ENCODE measurements around the gene LRRC8C.
"Not testable (repeated sequence)": the region's sequence is repeated elsewhere in the genome, so short reads cannot be mapped to it uniquely, and the experiment has no call there.

The LRRC8C gene

GRCh38 chr1:89689234-89689633 is 56.3 kb downstream of the LRRC8C start:
- no peak for DNase-seq
- peaks cover 95% of the 10 kb centered on the region for H3K36me3 Mint-ChIP-seq (ENCODE audit: low read depth)
- H3K4me3 Mint-ChIP-seq, result no peak overlapping the region
- H3K27me3 Mint-ChIP-seq, result no peaks in the 10 kb centered on the region
- peaks cover 4% of the 10 kb centered on the region for H3K9me3 Mint-ChIP-seq
- H3K27ac Mint-ChIP-seq, result peak overlapping the region; percentile 88
- peaks cover 91% of the 10 kb centered on the region for H3K4me1 Mint-ChIP-seq (ENCODE audit: low read depth)

DNA sequence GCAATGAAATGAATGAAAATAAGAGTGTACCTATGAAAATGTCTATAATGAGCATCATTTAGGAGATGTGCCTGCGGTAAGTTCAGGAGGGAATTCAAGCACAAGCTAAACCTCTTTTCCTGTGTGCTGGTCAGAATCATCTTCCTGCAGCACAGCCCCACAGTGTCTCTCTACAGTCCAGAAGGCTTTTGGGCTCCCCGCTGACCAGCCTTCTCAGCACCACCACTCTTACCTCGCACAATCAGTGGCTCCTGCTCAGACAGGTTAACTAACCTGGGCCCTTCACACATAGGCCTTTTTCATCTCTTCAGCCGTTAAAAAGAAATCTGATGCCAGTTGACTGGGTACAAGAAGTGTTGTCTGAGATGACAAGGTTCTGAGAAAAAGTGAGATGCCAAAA is 57.7 kb downstream of the LRRC8C start:
- Mint-ChIP-seq H3K9me3 (peaks cover 4% of the 10 kb centered on the region), H3K27me3 (no peaks in the 10 kb centered on the region), H3K27ac (peak overlapping the region; percentile 88), H3K36me3 (ENCODE audit: low read depth) (peaks cover 98% of the 10 kb centered on the region), H3K4me1 (ENCODE audit: low read depth) (peaks cover 91% of the 10 kb centered on the region), H3K4me3 (no peak overlapping the region)
- DNase-seq, result no peak

- H3K27ac Mint-ChIP-seq, result peak overlapping the region; percentile 76
- peaks cover 90% of the 10 kb centered on the region for H3K4me1 Mint-ChIP-seq (ENCODE audit: low read depth)
- DNase-seq, result no peak
- H3K9me3 Mint-ChIP-seq, result no peaks in the 10 kb centered on the region
- H3K4me3 Mint-ChIP-seq, result no peak overlapping the region
- H3K36me3 Mint-ChIP-seq (ENCODE audit: low read depth), result peaks cover 97% of the 10 kb centered on the region
- no peaks in the 10 kb centered on the region for H3K27me3 Mint-ChIP-seq
Measured at GRCh38 chr1:89692601-89693521, 59.9 kb downstream of the LRRC8C start.

DNA sequence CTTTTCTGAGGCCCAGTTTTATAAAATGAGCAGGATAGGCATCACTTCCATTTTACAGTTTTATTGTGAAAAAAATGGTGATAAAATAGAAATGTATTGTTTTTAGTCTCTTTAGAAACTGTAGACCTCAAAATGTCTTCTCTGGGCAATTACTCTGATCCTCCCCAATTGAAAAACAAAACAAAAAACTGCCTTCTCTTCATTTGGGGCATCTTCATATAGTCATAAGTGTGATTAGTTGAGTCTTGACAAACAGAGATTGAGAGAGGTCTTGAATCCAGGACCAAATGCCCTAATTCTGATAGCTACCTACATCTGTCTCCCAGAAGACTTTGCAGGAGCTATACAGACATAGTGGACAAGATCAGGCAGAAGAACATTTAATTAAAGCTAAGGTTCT is 62.9 kb downstream of the LRRC8C start:
- Mint-ChIP-seq H3K27me3 (no peaks in the 10 kb centered on the region), H3K4me1 (ENCODE audit: low read depth) (peaks cover 94% of the 10 kb centered on the region), H3K4me3 (no peak overlapping the region), H3K36me3 (ENCODE audit: low read depth) (peaks cover 97% of the 10 kb centered on the region), H3K27ac (peak overlapping the region; percentile 47), H3K9me3 (no peaks in the 10 kb centered on the region)
- DNase-seq, result no peak

DNA sequence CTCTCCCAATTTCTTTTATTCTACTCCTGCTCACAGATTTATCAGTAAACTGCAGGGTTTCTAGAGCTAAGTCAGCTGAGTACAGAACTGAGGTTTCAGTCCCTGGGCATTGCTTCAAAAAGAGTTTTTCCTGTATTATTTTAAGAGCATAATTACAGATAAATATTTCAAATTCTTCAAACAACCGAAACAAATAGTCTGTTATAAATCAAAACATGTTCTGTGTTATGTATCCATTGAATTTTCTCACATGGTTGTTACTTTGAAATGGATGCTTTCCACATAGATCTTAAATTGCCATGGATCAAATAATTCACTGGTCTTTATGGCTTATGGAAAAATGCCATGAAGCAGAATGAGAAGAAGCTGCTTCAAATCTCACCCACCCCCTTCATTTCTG is 64.5 kb downstream of the LRRC8C start:
- Mint-ChIP-seq H3K27ac (peak overlapping the region; percentile 90), H3K36me3 (ENCODE audit: low read depth) (peaks cover 98% of the 10 kb centered on the region), H3K9me3 (no peaks in the 10 kb centered on the region), H3K4me1 (ENCODE audit: low read depth) (peaks cover 94% of the 10 kb centered on the region), H3K4me3 (no peak overlapping the region), H3K27me3 (no peaks in the 10 kb centered on the region)
- no peak for DNase-seq

- Mint-ChIP-seq H3K4me1 (ENCODE audit: low read depth) (peaks cover 93% of the 10 kb centered on the region), H3K27me3 (no peaks in the 10 kb centered on the region), H3K4me3 (no peak overlapping the region), H3K9me3 (peaks cover 3% of the 10 kb centered on the region), H3K36me3 (ENCODE audit: low read depth) (peaks cover 97% of the 10 kb centered on the region), H3K27ac (peak overlapping the region; percentile 90)
- DNase-seq, result no peak
Measured at GRCh38 chr1:89698020-89698560, 65.2 kb downstream of the LRRC8C start.

GRCh38 chr1:89698624-89699023 is 65.7 kb downstream of the LRRC8C start:
- DNase-seq, result no peak
- H3K27me3 Mint-ChIP-seq, result no peaks in the 10 kb centered on the region
- H3K36me3 Mint-ChIP-seq (ENCODE audit: low read depth), result peaks cover 97% of the 10 kb centered on the region
- H3K4me1 Mint-ChIP-seq (ENCODE audit: low read depth), result peaks cover 90% of the 10 kb centered on the region
- peak overlapping the region; percentile 90 for H3K27ac Mint-ChIP-seq
- H3K4me3 Mint-ChIP-seq, result peak overlapping the region; percentile 21
- H3K9me3 Mint-ChIP-seq, result peaks cover 3% of the 10 kb centered on the region

- peaks cover 9% of the 10 kb centered on the region for H3K9me3 Mint-ChIP-seq
- H3K27ac Mint-ChIP-seq, result peak overlapping the region; percentile 90
- H3K36me3 Mint-ChIP-seq (ENCODE audit: low read depth), result peaks cover 96% of the 10 kb centered on the region
- no peak for DNase-seq
- H3K4me3 Mint-ChIP-seq, result peak overlapping the region; percentile 21
- H3K4me1 Mint-ChIP-seq (ENCODE audit: low read depth), result peaks cover 84% of the 10 kb centered on the region
- no peaks in the 10 kb centered on the region for H3K27me3 Mint-ChIP-seq
Measured at GRCh38 chr1:89699451-89699986, 66.6 kb downstream of the LRRC8C start.

DNA sequence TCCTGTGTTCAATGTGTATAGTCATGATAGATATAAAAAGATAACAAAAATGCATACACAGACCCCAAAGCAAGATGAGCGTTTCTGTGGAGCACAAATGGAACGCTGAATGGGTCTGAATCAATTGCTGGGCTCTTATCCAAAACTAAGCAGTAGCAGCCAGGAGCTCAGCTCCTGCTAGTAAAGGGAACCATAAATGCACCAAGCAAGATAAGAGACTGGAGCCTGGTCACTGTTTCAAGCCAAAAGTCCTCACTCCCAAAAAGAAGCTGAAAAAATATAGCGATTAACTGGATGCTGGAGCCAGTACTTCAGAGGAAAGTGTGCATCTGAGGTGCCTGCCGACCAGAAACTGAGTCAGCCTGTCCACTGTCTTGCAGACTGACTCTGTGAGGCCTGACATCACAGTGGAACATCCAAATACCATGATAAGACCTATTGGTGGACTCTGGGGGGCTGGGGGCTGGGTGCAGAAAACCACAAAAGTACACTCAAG is 68.9 kb downstream of the LRRC8C start:
- DNase-seq, result peak; percentile 49
- H3K9me3 Mint-ChIP-seq, result peaks cover 9% of the 10 kb centered on the region
- no peaks in the 10 kb centered on the region for H3K27me3 Mint-ChIP-seq
- peaks cover 76% of the 10 kb centered on the region for H3K4me1 Mint-ChIP-seq (ENCODE audit: low read depth)
- peak overlapping the region; percentile 90 for H3K27ac Mint-ChIP-seq
- H3K4me3 Mint-ChIP-seq, result no peak overlapping the region
- peaks cover 84% of the 10 kb centered on the region for H3K36me3 Mint-ChIP-seq (ENCODE audit: low read depth)

DNA sequence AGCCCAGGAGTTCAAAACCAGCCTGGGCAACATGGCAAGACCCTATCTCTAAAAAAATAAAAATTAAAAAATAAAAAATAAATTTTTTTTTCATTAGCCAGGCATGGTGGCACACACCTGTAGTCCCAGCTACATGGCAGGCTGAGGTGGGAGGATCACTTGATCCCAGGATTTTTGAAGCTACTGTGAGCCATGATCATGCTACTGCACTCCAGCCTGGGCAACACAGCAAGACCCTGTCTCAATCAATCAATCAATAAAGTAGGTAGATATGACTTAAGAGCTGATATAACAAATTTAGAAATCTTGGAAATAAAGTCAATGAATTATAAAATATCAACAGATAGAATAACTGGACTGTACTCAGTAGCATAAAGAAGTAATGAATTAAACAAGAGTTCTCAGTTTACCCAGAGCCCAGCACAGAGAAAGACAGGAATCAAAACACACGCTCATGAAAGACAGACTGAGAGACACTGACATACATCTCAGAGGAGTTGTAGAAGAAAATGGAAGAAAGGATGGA is 69.7 kb downstream of the LRRC8C start:
- Mint-ChIP-seq H3K27me3 (no peaks in the 10 kb centered on the region), H3K9me3 (peaks cover 9% of the 10 kb centered on the region), H3K36me3 (ENCODE audit: low read depth) (peaks cover 85% of the 10 kb centered on the region), H3K27ac (peak overlapping the region; percentile 58), H3K4me1 (ENCODE audit: low read depth) (peaks cover 72% of the 10 kb centered on the region), H3K4me3 (no peak overlapping the region)
- no peak for DNase-seq

GRCh38 chr1:89703469-89703868 is 70.5 kb downstream of the LRRC8C start:
- Mint-ChIP-seq H3K27ac (peak overlapping the region; percentile 9), H3K4me1 (ENCODE audit: low read depth) (peaks cover 71% of the 10 kb centered on the region), H3K4me3 (no peak overlapping the region), H3K9me3 (peaks cover 9% of the 10 kb centered on the region), H3K27me3 (no peaks in the 10 kb centered on the region), H3K36me3 (ENCODE audit: low read depth) (peaks cover 85% of the 10 kb centered on the region)
- no peak for DNase-seq

- no peak for DNase-seq
- Mint-ChIP-seq H3K4me1 (ENCODE audit: low read depth) (peaks cover 70% of the 10 kb centered on the region), H3K36me3 (ENCODE audit: low read depth) (peaks cover 85% of the 10 kb centered on the region), H3K27me3 (no peaks in the 10 kb centered on the region), H3K4me3 (no peak overlapping the region), H3K9me3 (peaks cover 9% of the 10 kb centered on the region), H3K27ac (no peak overlapping the region)
Measured at GRCh38 chr1:89704014-89704413, 71.1 kb downstream of the LRRC8C start.

DNA sequence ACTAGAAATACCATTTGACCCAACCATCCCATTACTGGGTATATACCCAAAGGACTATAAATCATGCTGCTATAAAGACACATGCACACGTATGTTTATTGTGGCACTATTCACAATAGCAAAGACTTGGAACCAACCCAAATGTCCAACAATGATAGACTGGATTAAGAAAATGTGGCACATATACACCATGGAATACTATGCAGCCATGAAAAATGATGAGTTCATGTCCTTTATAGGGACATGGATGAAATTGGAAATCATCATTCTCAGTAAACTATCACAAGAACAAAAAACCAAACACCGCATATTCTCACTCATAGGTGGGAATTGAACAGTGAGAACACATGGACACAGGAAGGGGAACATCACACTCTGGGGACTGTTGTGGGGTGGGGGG is 72.0 kb downstream of the LRRC8C start:
- Mint-ChIP-seq H3K4me1 (ENCODE audit: low read depth) (peaks cover 62% of the 10 kb centered on the region), H3K36me3 (ENCODE audit: low read depth) (peaks cover 85% of the 10 kb centered on the region)
- not testable (repeated sequence) for H3K27me3 Mint-ChIP-seq, H3K27ac Mint-ChIP-seq, H3K9me3 Mint-ChIP-seq, DNase-seq, H3K4me3 Mint-ChIP-seq

DNA sequence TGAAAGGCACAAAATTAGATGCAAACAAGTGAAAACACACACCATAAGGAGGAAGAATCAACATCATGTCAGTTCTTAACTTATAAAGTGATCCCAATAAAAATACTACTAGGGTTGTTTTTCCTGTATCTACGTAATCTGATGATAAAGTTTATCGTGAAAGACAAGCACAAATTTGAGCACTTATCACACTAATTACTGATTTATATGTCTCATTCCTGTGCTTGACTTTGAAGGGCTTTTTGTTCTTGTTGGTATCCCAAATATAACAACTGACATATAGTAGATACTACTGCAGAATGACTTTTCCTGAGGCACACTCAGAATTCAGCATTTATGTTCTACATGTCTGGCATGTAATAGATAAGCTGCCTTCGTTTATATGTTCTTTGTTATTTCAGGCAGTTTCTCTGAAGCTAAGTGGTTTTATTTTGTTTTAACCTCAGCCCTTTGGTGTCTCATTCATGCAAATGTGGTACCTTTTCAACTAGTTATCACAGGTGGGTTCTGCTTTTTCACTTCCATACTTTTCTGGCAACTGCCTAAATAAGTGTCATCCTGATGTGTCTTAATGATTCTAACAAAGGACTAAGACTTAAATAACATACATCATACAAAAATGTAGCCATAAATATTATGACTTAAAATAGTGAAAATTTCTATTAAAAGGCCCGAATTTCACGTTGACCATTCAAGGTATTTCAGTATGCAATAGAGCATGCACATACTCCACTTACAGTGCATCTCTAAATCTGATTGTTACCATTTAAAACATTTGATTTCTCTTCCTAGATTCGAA is 73.2 kb downstream of the LRRC8C start:
- Mint-ChIP-seq H3K4me3 (no peak overlapping the region), H3K9me3 (peaks cover 9% of the 10 kb centered on the region), H3K27me3 (no peaks in the 10 kb centered on the region), H3K36me3 (ENCODE audit: low read depth) (peaks cover 85% of the 10 kb centered on the region), H3K4me1 (ENCODE audit: low read depth) (peaks cover 60% of the 10 kb centered on the region), H3K27ac (peak overlapping the region; percentile 6)
- DNase-seq, result no peak
